Activated effector memory CD4-positive, alpha-beta T cell treated with anti-CD3 and anti-CD28 coated beads, Interleukin-2, amount 50 U/mL, for 16 hours (primary cell): ENCODE measurements around the gene COL4A3.
"Not testable (repeated sequence)": the region's sequence is repeated elsewhere in the genome, so short reads cannot be mapped to it uniquely, and the experiment has no call there.

Source experiments
- DNase-seq: peaks from one replicate; pipeline ENCODE4 v3.0.0-alpha.2; 2020

Gene COL4A3

GRCh38 chr2:227160164-227160563, 4.3 kb upstream of the COL4A3 start:
- DNase-seq: no peak

DNA sequence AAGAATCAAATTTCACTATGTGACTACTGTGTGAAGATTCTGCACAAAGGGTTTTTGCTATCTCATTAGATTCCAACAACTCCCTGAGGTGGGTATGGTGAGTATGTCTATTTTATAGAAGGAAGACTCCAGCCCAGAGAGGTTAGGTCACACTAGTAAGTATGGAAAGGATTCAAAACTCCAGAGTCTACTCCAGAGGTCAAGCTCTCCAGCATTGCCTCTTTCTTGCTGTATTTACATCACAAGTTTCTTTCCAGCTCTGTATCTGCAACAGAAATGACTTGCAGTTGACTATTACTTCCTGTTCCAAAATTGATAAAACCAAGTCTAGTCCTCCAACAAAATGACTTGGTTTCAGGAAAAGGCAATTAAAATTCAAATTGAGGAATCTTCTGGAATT, 2.5 kb upstream of the COL4A3 start:
- no peak for DNase-seq

DNA sequence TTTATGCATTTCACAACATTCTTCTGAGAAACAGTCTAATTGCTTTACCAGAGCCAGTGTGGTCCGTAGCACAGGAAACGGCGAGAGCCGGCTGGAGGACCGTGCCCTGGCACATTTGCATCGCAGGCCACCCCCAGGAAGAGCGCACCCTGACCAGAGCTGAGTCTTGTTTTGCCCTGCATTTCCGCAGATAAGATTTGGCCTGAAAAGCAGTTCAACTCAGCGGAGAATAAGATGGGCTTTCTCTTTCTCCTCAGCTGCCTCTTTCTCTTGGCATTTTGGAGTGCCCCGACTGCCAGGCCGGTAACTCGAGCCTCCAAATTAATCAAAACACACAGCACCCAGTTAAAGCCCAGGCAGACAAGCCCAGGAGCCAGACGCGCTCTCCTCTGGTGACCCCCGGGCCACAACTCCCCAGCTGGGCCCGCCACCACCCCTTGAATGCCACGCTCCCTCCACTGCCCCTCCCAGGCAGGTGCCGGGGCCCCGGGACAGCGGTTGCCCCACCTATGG, 883 bp upstream of the COL4A3 start:
- no peak for DNase-seq

- no peak for DNase-seq
Measured at GRCh38 chr2:227164763-227165291, 403 bp downstream of the COL4A3 start.

DNA sequence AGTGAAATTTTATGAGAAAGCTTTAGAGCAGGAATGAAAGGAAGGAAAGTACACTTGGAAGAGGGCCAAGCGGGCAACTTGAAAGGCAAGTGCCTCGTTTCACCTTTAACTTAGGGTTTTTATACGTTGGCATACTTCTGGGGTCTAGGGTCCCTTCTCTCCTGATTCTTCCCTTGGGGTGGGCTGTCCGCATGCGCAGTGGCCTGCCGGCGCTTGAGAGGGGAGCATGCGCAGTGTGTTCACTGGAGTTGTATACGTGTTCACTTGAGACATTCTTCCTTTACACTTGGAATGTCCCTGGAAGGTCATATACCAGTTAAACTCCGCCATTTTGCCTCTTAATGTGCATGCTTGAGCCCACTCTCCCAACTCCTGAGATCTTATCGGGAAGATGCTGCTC, 7.4 kb downstream of the COL4A3 start:
- not testable (repeated sequence) for DNase-seq

GRCh38 chr2:227177592-227178336, 13.3 kb downstream of the COL4A3 start:
- DNase-seq: no peak

DNA sequence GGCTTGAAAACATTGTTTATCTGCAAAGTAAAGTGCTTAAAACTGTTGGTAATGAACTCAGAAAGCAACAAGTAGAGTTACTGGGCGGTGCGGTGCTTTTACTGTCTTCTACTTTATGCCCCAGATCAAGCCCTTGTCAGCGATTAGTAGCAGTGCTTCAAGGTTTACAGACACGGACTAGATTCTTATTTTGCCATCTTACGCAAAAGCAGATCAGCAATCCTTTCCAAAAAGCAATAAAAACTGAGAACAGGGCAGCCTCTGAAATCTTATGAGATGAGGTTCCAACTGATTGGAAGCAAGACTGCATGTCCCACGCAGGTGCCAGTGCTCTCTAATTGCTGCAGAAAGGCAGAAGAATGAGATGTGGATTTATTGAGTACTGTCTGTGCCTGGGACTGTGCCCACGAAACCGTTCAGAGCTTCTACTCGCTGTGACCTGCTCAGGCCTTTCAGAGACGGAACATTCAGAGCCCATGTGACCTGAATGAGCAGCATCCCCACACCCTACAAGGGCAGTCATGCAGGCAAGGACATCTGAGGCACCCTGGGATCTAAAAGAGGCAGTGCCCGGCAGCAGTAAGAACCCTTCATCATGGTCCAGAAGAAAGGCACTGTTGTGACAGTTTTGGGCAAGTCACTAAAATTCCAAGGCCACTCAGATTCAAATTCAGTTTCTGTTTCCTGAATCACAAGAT, 15.7 kb downstream of the COL4A3 start:
- DNase-seq: no peak

DNA sequence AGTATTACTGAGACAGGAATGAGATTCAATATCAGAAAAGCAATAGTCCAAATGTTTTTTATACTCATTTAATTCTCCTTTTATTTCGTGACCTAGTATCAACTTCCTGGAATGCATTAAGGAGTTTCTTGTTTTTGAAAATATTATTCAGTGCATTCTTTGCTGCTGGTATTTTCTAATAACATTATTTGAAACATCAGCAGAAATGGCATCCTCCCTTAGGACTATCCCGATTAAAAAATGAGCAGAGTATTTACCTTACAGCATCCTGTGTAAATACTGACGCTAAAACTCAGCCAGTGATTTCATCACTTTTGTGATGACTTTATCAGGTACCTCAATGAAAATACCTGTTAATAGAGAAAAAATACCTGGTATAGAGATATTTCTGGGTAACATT, 16.3 kb downstream of the COL4A3 start:
- no peak for DNase-seq

DNA sequence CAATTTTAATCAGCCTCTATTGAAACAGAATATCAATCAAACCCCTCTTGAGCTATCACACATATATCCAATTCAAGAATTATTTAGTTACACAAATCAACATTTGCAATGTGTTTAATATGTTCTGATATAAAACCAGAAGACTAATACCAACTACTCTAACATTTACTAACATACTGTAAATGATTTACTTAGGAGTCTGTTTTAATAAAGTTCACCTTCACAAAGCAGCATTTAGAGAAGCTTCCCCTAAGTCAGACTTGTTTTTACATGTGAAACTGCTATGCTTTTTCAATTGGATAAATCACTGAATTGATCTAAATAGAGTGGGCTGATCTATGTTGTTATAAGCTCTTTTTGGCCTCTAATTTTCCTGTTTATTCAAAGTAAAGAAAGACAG, 18.3 kb downstream of the COL4A3 start:
- DNase-seq: no peak

GRCh38 chr2:227183657-227184367, 19.4 kb downstream of the COL4A3 start:
- no peak for DNase-seq

GRCh38 chr2:227185615-227186232, 21.3 kb downstream of the COL4A3 start:
- DNase-seq: no peak

- no peak for DNase-seq
Measured at GRCh38 chr2:227186751-227187150, 22.3 kb downstream of the COL4A3 start.

DNA sequence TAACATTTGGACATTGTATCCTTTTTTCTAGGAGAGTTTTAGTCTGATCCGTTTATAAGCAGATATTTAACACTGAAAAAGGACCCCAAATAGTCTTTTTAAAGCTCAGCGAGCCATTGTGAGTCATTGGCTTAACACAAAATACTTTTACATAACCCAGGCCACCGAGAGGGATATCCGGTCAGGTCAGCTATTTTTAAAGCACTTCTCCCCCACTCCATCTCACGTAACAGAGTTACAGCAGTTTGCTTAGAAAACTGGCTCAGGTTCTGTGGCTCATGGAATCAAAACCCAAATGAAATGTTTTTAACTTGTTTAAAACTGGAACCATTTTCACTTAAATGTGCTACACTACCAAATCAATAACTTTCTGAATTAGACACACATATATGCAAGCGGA, 23.9 kb downstream of the COL4A3 start:
- no peak for DNase-seq

- DNase-seq: no peak
Measured at GRCh38 chr2:227191367-227191766, 26.9 kb downstream of the COL4A3 start.

DNA sequence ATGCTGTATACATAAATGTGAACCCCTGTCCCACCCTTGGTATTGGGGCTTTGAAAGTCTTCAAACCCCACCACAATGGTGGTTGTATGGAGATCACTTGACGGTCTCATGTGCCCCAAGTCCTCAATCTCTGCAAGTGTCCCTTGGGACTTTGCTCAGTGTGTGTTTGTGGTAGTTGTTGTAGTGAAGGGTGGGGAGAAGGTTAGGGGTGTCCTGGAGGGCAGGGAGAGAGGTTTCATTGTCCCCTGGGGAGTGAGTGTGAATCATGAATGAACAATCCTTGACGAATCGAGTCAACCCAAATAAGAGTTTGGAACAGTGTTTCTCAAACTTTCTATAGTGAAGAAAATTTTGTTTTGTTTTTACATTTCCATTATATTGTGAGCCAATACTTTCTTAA, 28.1 kb downstream of the COL4A3 start:
- no peak for DNase-seq

DNA sequence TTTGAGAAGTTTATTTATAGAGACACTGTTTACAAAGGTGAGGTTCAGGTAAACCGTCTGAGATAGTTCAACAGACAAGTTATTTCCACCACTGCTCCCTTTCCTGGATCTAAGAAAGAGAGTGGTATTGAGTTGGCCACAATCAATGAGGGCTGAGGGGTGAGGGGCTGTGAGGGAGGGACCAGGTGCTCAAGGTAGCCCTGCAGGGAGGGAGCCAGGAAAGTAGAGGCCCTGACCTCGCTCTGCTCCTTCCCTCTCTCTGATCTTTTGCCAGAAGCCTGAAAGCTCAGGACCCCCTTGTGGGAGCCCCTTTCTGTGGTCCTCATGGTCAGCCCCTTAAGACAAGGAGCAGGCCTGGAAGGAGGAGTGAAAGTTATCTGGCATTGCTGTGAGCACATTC, 29.8 kb downstream of the COL4A3 start:
- no peak for DNase-seq

GRCh38 chr2:227198866-227199265, 34.4 kb downstream of the COL4A3 start:
- no peak for DNase-seq

DNA sequence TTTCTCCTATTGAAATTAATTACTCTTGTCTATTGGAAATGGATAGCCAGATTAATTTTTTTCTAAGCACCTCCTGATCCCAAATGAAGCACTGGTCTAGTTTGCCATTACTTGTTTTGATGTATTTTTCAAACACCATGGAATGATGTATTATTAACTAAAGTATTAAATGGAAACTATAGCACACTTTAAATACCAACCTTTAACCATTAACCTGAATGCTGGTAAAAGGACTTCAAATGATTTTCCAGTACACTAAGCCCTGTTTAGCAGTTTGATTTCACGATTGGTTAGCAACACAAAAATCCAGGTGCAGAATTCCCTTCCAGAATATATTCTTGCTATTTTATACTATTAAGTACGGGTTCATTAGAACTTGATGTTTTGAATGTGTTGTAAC, 37.3 kb downstream of the COL4A3 start:
- DNase-seq: no peak

GRCh38 chr2:227204452-227204851, 40.0 kb downstream of the COL4A3 start:
- DNase-seq: no peak

DNA sequence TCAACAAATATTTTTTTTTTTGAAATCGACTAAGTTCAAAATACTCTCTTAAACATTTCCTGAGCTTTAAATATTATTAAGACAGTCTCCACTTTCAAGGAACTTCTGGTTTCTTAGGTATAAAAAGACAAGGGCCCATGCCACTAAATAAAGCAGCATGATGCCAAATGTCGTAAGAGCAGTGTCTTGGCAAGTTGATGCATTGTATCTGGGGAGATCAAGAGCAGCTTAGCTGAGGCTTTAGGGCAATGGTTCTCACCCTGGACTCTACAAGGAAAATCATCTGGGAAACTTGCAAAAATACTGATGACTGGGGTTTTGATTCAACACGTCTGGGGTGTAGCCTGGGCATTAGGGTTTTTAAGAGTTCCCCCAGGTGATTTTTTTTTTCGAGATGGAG, 41.3 kb downstream of the COL4A3 start:
- DNase-seq: no peak

- DNase-seq: no peak
Measured at GRCh38 chr2:227206406-227206805, 42.0 kb downstream of the COL4A3 start.

GRCh38 chr2:227207573-227207972, 43.1 kb downstream of the COL4A3 start:
- DNase-seq: no peak

GRCh38 chr2:227214622-227215041, 50.2 kb downstream of the COL4A3 start:
- DNase-seq: no peak
